HepG2 (cell line): ENCODE data around the gene PPP2R1B. TPM values are rescaled to one million over a fixed set of nuclear protein-coding genes. Genes with fewer than 3 reads are reported as not detected.

Experiments used
- ATAD3A ChIP-seq: sonication (generic); formaldehyde crosslinking; IDR thresholded peaks from 2 replicates; pipeline ENCODE4 v1.4.0; 2020; ENCODE audit warnings: missing genetic modification reagents
- PHF8 ChIP-seq: sonication (generic); formaldehyde crosslinking; IDR thresholded peaks from 2 replicates; pipeline ENCODE4 v1.5.0; 2020; ENCODE audit warnings: missing genetic modification reagents
- TP53 ChIP-seq: sonication (generic); formaldehyde crosslinking; conservative IDR thresholded peaks from 2 replicates; pipeline ENCODE4 v1.4.0; 2020; ENCODE audit warnings: missing genetic modification reagents
- polyA plus RNA-seq, 8 experiments: library from polyadenylated mRNA; depleted of rRNA in 3 of 8; stranded (reverse) in 7 of 8; unstranded in 1 of 8; fragments of >200 nt; fragmentation: Illumina TruSeq in 4 of 8; extraction: Trizol in 4 of 8; gene quantifications; 2 replicates each; pipeline versions ENCODE4 v1.2.1 to v1.2.3, GENCODE V29; 2011 to 2016; ENCODE audit warnings: low read depth in 4 of 8, missing spikeins in 1 of 8, mixed read lengths in 1 of 8; ENCODE audit not compliant: insufficient read depth in 1 of 8
- total RNA-seq, 5 experiments: library from RNA; depleted of rRNA; stranded (reverse); fragments of >200 nt; fragmentation: Illumina TruSeq; extraction: Trizol; gene quantifications; 2 replicates each; pipeline ENCODE4 v1.2.3, GENCODE V29; 2016; ENCODE audit warnings: low read depth in 1 of 5
- TF ChIP-seq, protein P1 (sequence below): sonication (generic); formaldehyde crosslinking; conservative IDR thresholded peaks from 2 replicates; pipeline ENCODE4 v1.4.0; 2020; ENCODE audit warnings: mild to moderate bottlenecking, missing genetic modification reagents, moderate library complexity
- TF ChIP-seq, protein P2 (sequence below): sonication (generic); formaldehyde crosslinking; IDR thresholded peaks from 2 replicates; pipeline ENCODE4 v1.8.1; 2023; ENCODE audit warnings: mild to moderate bottlenecking, missing genetic modification reagents
- TF ChIP-seq, protein P3 (sequence below): sonication (generic); formaldehyde crosslinking; conservative IDR thresholded peaks from 2 replicates; pipeline ENCODE4 v1.8.0; 2022; ENCODE audit warnings: missing genetic modification reagents

Gene PPP2R1B
- total and polyA plus RNA-seq, 2 of the 13 experiments (the other 11 are each of a cell fraction or from before 2014, with no cell fraction given): 22.1 to 56.8 TPM

- TF ChIP-seq, protein P1, sequence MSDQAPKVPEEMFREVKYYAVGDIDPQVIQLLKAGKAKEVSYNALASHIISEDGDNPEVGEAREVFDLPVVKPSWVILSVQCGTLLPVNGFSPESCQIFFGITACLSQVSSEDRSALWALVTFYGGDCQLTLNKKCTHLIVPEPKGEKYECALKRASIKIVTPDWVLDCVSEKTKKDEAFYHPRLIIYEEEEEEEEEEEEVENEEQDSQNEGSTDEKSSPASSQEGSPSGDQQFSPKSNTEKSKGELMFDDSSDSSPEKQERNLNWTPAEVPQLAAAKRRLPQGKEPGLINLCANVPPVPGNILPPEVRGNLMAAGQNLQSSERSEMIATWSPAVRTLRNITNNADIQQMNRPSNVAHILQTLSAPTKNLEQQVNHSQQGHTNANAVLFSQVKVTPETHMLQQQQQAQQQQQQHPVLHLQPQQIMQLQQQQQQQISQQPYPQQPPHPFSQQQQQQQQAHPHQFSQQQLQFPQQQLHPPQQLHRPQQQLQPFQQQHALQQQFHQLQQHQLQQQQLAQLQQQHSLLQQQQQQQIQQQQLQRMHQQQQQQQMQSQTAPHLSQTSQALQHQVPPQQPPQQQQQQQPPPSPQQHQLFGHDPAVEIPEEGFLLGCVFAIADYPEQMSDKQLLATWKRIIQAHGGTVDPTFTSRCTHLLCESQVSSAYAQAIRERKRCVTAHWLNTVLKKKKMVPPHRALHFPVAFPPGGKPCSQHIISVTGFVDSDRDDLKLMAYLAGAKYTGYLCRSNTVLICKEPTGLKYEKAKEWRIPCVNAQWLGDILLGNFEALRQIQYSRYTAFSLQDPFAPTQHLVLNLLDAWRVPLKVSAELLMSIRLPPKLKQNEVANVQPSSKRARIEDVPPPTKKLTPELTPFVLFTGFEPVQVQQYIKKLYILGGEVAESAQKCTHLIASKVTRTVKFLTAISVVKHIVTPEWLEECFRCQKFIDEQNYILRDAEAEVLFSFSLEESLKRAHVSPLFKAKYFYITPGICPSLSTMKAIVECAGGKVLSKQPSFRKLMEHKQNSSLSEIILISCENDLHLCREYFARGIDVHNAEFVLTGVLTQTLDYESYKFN: no peak
- TF ChIP-seq, protein P2, sequence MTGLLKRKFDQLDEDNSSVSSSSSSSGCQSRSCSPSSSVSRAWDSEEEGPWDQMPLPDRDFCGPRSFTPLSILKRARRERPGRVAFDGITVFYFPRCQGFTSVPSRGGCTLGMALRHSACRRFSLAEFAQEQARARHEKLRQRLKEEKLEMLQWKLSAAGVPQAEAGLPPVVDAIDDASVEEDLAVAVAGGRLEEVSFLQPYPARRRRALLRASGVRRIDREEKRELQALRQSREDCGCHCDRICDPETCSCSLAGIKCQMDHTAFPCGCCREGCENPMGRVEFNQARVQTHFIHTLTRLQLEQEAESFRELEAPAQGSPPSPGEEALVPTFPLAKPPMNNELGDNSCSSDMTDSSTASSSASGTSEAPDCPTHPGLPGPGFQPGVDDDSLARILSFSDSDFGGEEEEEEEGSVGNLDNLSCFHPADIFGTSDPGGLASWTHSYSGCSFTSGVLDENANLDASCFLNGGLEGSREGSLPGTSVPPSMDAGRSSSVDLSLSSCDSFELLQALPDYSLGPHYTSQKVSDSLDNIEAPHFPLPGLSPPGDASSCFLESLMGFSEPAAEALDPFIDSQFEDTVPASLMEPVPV: no peak
- TF ChIP-seq ATAD3A (CRISPR knock-in tag): no peak
- TF ChIP-seq, protein P3, sequence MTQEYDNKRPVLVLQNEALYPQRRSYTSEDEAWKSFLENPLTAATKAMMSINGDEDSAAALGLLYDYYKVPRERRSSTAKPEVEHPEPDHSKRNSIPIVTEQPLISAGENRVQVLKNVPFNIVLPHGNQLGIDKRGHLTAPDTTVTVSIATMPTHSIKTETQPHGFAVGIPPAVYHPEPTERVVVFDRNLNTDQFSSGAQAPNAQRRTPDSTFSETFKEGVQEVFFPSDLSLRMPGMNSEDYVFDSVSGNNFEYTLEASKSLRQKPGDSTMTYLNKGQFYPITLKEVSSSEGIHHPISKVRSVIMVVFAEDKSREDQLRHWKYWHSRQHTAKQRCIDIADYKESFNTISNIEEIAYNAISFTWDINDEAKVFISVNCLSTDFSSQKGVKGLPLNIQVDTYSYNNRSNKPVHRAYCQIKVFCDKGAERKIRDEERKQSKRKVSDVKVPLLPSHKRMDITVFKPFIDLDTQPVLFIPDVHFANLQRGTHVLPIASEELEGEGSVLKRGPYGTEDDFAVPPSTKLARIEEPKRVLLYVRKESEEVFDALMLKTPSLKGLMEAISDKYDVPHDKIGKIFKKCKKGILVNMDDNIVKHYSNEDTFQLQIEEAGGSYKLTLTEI (CRISPR knock-in tag): no peak
- no peak for TF ChIP-seq TP53 (CRISPR knock-in tag)
- TF ChIP-seq PHF8 (CRISPR knock-in tag): no peak
- TF ChIP-seq, all 625 proteins: peak for 0
Measured at GRCh38 chr11:111688013-111688412, 78.2 kb downstream of the PPP2R1B start (continued).
